GM21360 (cell line): ENCODE results near the gene CERS6.
"Not testable (repeated sequence)": the region's sequence is repeated elsewhere in the genome, so short reads cannot be mapped to it uniquely, and the experiment has no call there.

ENCODE experiments used
- ATAC-seq: cut with Tn5 transposase; IDR thresholded peaks from one replicate; pipeline ENCODE4 v1.9.1; 2021; ENCODE audit warnings: mild to moderate bottlenecking, moderate library complexity; ENCODE audit not compliant: unreplicated experiment

Gene CERS6

GRCh38 chr2:168466834-168467565, 10.9 kb downstream of the CERS6 start:
- ATAC-seq: no peak

DNA sequence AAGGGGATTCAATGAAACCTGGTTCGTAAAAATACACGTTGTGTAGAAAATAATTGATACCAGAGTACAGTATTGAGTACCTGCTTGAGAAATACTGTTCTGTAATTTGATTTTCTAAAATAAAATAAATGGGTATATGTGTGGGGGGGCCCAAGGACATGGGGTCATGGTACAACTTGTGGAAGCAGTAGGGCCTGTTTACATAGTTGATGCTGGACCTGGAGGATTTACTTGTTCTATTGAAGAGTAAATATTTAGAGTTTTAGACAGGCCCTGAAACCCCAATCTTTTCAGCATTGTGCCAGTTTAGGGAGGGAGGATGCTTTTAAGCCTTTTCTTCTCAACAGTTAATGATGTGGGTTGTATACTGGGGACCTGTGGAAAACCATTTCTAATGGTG, 11.7 kb downstream of the CERS6 start:
- no peak for ATAC-seq

DNA sequence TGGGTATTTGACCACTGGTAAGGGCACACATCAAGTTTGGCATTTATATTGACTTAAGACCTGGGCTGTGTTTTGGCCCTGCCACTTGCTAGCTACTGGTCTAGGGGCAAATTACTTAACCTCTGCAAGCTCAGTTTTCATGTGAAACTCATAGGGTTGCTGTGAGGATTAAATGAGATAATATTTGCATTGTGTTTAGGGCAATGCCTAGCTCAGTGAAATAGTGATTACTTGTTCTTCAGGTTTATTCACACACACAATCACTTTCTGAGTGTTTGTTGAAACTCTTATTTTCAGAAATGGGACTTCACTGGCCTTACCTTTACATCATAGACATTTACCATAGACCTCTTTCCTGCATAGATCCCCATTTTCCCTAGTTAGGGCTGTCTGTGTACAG, 12.3 kb downstream of the CERS6 start:
- ATAC-seq: no peak

DNA sequence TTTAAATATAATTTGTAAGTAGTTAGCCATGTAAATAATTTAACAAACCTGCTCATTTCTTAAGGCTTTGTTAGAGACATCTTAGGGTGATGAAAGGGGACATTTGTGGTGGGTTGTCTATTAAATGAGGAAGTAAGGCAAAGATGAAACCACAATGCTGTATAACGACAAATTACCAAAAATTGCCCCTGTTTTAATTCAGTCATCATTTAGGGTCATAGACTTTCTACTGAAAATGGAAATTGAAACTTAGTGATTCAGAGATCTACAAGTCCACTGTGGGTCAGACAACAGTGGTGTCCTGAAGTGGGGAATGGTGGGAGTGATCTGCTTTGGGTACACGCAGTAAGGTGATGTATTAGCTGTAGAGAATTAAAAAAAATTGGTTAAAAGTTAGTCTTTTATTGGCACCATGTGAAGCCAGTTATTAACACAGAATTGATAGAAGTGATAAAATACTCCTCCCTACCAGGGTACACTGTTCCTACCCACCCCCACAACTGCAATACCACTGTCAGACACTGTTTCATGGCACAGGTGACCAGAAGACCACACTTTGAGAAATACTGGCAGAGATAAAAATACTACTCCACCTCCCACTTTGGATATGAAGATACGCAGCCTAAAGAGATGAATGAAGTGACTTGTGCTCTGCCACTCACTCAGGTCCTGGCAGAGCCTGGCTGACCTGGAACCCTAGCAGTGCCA, 13.4 kb downstream of the CERS6 start:
- ATAC-seq: peak; percentile 54

- ATAC-seq: no peak
These were observed 14.5 kb downstream of the CERS6 start for GRCh38 chr2:168470320-168471162.

DNA sequence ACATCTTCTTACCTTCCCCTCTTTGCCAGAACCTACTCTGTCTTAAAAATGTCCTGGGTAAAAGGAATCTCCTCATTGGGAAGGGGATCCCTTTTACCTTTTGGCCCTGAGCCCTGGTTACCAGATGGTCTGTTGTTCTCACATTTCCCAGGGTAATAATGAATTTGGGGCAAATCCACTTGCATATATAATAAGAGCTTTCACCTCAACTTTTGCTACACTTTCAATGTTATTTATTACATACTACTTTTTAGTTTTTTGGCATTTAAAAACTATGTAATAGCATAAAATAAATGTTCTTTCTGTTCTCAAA, 15.0 kb downstream of the CERS6 start:
- no peak for ATAC-seq

GRCh38 chr2:168475636-168476035, 19.6 kb downstream of the CERS6 start:
- ATAC-seq: no peak

DNA sequence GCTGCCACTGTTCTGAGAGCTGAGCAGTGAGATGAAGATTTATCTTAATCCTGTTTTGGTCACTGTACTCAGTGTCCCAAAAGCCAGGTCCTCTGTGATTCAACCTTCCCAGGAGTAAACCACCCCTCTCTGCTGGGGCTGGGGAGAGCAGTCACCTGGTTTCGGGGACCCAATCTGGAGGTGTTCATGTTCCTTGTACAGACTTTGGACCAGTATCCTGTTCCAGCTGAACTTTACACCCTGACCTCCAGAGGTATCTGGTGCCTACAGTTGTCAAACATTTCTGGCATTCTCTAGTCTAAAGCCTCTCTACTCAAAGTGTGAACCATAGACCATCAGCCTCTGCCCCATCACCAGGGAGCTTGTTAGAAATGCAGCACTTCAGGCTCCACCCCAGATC, 22.1 kb downstream of the CERS6 start:
- ATAC-seq: no peak

GRCh38 chr2:168480356-168480755, 24.3 kb downstream of the CERS6 start:
- ATAC-seq: no peak

GRCh38 chr2:168480825-168481585, 24.9 kb downstream of the CERS6 start:
- ATAC-seq: no peak

DNA sequence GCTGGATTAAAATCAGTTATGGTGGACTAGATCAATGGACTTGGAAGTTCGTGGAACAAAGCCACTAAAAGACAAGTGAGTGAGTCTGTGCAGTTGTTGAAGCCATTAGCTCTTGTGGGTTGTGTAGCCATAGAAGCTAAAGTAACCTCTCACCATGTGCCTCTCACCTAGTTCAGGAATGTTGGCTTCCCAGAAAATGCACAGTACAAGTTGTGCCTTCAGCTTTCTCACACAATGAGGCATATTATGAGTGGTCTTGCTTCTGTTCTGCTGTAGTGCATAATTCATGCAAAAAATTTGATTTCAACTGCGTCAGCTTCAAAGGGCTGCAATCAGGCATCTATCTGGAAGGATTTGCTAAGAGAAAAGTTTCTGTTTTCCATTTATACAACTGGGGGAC, 26.2 kb downstream of the CERS6 start:
- no peak for ATAC-seq

- ATAC-seq: no peak
These were observed 27.1 kb downstream of the CERS6 start for GRCh38 chr2:168482952-168483831.

GRCh38 chr2:168486477-168486876, 30.4 kb downstream of the CERS6 start:
- ATAC-seq: no peak

GRCh38 chr2:168490015-168490874, 34.2 kb downstream of the CERS6 start:
- peak; percentile 92 for ATAC-seq

DNA sequence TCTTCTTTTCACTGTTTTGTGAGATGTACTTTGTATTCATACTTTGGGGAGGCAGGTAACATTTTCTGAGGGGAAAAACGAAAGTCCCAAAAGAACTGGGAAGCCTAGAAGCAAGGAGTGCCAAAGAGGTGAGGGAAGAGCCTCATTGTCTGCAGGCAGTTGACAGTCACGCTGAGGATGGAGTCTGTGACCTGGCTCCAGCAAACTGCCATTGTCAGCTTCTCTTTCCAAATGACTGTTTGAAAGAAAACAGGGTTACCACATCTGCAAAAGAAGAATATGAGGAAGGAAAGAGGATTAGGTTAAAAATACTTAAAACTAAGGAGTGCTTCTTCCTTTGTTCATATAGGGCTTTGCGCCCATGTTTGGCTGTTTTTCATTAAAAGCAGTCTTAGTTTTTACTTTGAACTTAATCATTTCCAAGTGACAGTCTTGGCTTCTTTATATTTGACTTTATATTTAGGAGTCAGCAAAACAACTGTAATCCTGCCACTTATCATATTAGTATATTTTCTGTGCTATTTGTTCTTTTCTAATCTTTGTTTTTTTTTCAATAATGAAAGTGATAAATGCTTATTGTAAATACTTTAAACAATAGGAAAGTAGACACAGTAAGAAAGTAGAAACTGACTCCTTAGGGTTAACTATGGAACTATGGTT, 35.0 kb downstream of the CERS6 start:
- ATAC-seq: no peak

DNA sequence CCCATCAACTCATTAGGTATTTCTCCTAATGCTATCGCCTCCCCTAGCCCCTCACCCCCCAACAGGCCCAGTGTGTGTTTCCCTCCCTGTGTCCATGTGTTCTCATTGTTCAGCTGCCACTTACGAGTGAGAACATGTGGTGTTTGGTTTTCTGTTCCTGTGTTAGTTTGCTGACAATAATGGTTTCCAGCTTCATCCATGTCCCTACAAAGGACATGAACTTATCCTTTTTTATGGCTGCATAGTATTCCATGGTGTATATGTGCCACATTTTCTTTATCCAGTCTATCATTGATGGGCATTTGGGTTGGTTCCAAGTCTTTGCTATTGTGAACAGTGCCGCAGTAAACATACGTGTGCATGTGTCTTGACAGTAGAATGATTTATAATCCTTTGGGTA, 35.7 kb downstream of the CERS6 start:
- ATAC-seq: not testable (repeated sequence)

DNA sequence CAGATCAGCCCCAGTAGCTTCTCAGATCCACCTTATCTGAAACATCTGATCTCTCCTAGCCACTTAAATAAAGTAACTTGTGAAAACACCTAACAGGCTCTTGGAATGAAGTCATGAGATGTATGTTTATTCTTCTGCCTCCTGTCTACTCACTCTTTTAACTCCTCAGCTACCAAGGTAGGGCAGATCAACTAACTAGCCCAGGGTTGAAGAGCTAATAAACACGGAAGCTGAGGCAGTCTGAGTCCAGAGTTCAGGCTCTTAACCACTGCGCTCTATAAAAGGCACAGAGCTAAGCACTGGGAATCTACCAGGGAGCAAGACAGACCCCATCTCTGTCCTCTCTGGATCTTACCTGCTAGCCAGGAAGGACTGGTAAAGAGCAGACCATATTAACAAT, 37.1 kb downstream of the CERS6 start:
- ATAC-seq: not testable (repeated sequence)

GRCh38 chr2:168494190-168494711, 38.2 kb downstream of the CERS6 start:
- ATAC-seq: no peak
